Right atrium auricular region (tissue), 2 donors: Measurements from ENCODE around the gene DONSON. TPM values are rescaled to one million over a fixed set of nuclear protein-coding genes. Genes with fewer than 3 reads are reported as not detected.

ENCODE experiments used
- DNase-seq: peaks from one replicate; pipeline ENCODE4 v3.0.0-alpha.2; 2019; ENCODE audit warnings: low spot score
- H3K27ac ChIP-seq, 2 donors: fragments of 200-600 bp; sonication (generic); 1 replicate in 1 of 2; 2 replicates in 1 of 2; pipeline ENCODE4 v1.5.1; 2016 to 2019
- H3K27me3 ChIP-seq, 2 donors: fragments of 200-600 bp; sonication (generic); one replicate each; pipeline versions ENCODE4 v1.5.1 to v1.6.0; 2017 to 2019
- H3K36me3 ChIP-seq: fragments of 200-600 bp; sonication (generic); one replicate; pipeline ENCODE4 v1.5.1; 2016
- H3K4me1 ChIP-seq, 2 donors: fragments of 200-600 bp; sonication (generic); one replicate each; pipeline versions ENCODE4 v1.5.1 to v1.6.0; 2017 to 2019
- H3K4me3 ChIP-seq, 2 donors: fragments of 200-600 bp; sonication (generic); 1 replicate in 1 of 2; 2 replicates in 1 of 2; pipeline ENCODE4 v1.5.1; 2017 to 2019; ENCODE audit warnings: mild to moderate bottlenecking in 1 of 2, moderate library complexity in 1 of 2
- H3K9me3 ChIP-seq, 2 donors: fragments of 200-600 bp; sonication (generic); one replicate each; pipeline ENCODE4 v1.5.1; 2019
- total RNA-seq, 2 donors: library from RNA; depleted of rRNA; stranded (reverse); fragments of >200 nt; gene quantifications; one replicate each; pipeline ENCODE4 v1.1.0, GENCODE V29; 2016
- TF ChIP-seq, protein P1 (sequence below), 2 donors: fragments of 200-600 bp; sonication (generic); IDR thresholded peaks; one replicate each; pipeline ENCODE4 v1.5.1; 2019; ENCODE audit warnings: antibody characterized with exemption in 2 of 2

The DONSON gene
- total RNA-seq, 2 donors from 2014 or later = 3.3 to 3.5 TPM

DNA sequence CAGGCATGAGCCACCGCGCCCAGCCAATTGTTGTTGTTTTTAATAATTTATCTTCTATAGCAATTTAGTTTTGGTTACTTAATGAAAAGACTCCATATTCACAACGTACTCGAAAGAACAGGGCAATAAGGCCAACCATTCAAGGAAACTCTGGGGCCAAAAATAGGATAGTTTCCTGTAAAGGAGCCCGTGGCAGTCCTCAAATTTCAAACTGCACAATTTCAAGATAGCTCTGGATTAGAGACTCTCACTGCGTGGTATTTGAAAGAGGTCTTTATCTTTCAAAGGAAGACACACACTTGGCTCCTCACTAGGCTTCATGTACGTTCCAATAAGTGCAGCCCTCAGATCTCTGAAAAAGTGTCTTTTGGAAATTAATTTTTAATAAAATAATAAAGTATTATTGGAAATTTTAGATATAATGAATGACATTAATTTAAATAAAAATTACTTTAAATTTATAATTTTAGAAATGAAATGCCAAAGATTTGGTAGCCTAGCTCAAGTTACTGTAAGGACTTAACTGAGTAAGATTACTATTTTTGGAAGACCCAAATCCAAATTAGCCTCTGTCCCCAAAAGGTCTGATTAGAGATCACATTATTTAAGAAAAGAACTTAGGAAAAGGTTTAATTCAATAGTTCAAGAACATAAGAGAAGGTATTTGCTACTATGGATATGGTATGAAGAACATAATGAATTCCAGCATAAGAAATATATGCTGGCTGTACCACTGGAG, 22.7 kb upstream of the DONSON start:
- no peak overlapping the region for H3K4me3 ChIP-seq

DNA sequence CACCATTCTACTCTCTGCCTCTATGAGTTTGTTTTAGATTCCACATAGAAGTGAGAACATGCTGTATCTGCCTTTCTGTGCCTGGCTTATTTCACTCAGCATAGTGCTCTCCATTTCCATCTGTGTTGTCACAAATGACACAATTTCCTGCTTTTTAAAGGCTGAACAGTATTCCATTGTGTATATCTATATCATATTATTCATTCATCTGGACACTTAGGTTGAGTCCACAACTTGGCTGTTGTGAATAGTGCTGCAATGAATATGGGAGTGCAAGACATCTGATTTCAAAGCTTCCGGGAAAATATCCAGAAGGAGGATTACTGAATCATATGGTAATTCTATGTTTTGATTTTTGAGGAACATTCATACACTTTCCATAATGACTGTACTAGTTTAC, 20.1 kb upstream of the DONSON start:
- no peaks in the 10 kb centered on the region for H3K4me1 ChIP-seq
- peaks cover 17% of the 10 kb centered on the region for H3K36me3 ChIP-seq
- TF ChIP-seq, protein P1, sequence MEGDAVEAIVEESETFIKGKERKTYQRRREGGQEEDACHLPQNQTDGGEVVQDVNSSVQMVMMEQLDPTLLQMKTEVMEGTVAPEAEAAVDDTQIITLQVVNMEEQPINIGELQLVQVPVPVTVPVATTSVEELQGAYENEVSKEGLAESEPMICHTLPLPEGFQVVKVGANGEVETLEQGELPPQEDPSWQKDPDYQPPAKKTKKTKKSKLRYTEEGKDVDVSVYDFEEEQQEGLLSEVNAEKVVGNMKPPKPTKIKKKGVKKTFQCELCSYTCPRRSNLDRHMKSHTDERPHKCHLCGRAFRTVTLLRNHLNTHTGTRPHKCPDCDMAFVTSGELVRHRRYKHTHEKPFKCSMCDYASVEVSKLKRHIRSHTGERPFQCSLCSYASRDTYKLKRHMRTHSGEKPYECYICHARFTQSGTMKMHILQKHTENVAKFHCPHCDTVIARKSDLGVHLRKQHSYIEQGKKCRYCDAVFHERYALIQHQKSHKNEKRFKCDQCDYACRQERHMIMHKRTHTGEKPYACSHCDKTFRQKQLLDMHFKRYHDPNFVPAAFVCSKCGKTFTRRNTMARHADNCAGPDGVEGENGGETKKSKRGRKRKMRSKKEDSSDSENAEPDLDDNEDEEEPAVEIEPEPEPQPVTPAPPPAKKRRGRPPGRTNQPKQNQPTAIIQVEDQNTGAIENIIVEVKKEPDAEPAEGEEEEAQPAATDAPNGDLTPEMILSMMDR (IDR thresholded peaks at IDR 0.05) = no peak
- no peak overlapping the region for H3K27ac ChIP-seq
- no peaks in the 10 kb centered on the region for H3K27me3 ChIP-seq
- DNase-seq = no peak
- H3K9me3 ChIP-seq = no peaks in the 10 kb centered on the region
- H3K4me3 ChIP-seq = no peak overlapping the region

More for the DNA sequence above, 22.7 kb upstream of the DONSON start:
- Histone ChIP-seq H3K27ac (no peak overlapping the region), H3K9me3 (no peaks in the 10 kb centered on the region), H3K36me3 (peaks cover 19% of the 10 kb centered on the region), H3K4me1 (no peaks in the 10 kb centered on the region), H3K27me3 (no peaks in the 10 kb centered on the region)
- TF ChIP-seq, protein P1 (IDR thresholded peaks at IDR 0.05) = no peak
- DNase-seq = no peak

DNA sequence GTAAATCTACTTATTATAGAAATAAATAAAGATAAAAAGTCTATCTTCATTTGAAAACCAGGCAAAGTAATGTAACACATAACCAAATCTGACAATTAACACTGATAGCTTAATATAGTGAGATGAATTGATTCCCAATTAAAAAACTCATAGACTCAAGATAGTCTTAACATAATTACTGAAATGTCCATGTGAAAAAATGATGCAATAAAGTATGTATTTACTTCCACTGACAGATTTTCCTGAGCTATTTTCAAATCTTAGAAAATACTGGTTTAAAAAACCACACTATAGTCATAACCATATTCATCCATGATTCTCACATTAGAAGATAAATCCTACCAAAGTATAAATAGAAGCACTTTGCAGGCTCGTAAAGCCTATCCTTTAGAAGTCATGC, 9.6 kb upstream of the DONSON start:
- Histone ChIP-seq H3K27ac (no peak overlapping the region), H3K9me3 (no peaks in the 10 kb centered on the region), H3K36me3 (peaks cover 56% of the 10 kb centered on the region), H3K27me3 (no peaks in the 10 kb centered on the region), H3K4me3 (no peak overlapping the region), H3K4me1 (no peaks in the 10 kb centered on the region)
- no peak for DNase-seq
- TF ChIP-seq, protein P1 (IDR thresholded peaks at IDR 0.05) = no peak

DNA sequence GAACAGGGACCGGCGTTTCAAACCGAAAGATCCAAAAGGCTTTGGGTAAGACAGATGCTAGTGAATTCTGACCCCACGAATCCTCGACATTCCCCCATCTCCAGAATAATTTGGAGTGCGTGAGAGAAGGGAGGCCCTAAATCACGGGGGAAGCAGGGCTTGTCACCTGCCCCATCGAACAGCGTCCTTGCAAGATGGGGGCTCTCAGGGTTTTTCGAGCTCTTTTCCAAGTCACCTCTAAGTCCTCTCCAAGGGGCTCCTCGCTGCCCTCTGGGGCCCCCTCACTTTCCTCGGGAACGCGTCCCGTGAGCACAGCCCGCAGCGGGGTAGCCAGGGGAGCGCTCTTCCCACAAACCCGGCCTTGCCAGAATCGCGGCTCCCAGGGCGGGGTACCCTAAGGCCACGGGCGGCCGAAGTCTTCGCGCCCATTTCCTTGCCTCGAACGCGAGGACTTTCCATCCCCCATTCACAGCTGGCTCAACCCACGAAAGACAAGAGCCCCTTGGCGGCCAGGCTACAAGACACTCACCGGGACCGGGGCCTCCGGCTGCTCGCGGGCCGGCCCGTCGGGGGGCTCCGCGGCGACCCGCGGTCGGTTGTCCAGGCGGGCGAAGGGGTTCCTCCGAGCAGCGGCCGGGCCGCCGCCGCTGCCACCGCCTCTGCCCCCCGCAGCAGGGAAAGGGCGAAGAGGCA, 546 bp downstream of the DONSON start:
- peaks cover 0 to 9% of the 10 kb centered on the region in 2 donors for H3K4me1 ChIP-seq
- H3K27me3 ChIP-seq = no peaks in the 10 kb centered on the region
- TF ChIP-seq, protein P1 (IDR thresholded peaks at IDR 0.05) = no peak
- H3K27ac ChIP-seq = peak overlapping the region; percentile 88
- DNase-seq = no peak
- peak overlapping the region; percentile 70 to 89 for H3K4me3 ChIP-seq
- no peaks in the 10 kb centered on the region for H3K9me3 ChIP-seq
- H3K36me3 ChIP-seq = no peaks in the 10 kb centered on the region

DNA sequence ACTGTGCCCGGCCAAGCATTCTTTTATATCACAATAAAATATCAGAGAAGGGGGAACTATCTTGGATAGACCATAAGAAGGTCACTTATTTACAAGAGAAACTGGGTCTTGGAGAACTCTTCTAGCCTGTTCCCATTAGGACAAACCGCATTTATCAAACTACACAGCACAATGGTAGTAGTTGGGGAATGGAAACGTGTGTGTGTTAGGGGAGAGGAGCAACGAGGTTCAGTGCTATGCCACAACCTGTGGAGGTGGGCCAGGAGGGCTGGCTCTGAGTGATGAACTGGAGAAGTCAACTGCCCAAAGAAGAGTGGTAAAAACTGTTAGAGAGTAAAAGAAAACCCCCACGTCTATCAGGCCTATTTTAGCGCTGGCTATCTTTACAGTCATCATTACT, 1.6 kb downstream of the DONSON start:
- no peak overlapping the region for H3K27ac ChIP-seq
- no peak overlapping the region for H3K4me3 ChIP-seq
- TF ChIP-seq, protein P1 (IDR thresholded peaks at IDR 0.05) = no peak
- H3K27me3 ChIP-seq = no peaks in the 10 kb centered on the region
- no peaks in the 10 kb centered on the region for H3K9me3 ChIP-seq
- peaks cover 0 to 9% of the 10 kb centered on the region in 2 donors for H3K4me1 ChIP-seq
- H3K36me3 ChIP-seq = no peaks in the 10 kb centered on the region
- DNase-seq = no peak
